ENCODE results near the gene KCNK18.

- TF ChIP-seq, protein P1, sequence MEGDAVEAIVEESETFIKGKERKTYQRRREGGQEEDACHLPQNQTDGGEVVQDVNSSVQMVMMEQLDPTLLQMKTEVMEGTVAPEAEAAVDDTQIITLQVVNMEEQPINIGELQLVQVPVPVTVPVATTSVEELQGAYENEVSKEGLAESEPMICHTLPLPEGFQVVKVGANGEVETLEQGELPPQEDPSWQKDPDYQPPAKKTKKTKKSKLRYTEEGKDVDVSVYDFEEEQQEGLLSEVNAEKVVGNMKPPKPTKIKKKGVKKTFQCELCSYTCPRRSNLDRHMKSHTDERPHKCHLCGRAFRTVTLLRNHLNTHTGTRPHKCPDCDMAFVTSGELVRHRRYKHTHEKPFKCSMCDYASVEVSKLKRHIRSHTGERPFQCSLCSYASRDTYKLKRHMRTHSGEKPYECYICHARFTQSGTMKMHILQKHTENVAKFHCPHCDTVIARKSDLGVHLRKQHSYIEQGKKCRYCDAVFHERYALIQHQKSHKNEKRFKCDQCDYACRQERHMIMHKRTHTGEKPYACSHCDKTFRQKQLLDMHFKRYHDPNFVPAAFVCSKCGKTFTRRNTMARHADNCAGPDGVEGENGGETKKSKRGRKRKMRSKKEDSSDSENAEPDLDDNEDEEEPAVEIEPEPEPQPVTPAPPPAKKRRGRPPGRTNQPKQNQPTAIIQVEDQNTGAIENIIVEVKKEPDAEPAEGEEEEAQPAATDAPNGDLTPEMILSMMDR (IDR thresholded peaks at IDR 0.05; ENCODE audit: insufficient read depth, low read depth, low read length), result no peak
- no peak for TF ChIP-seq EZH2 (IDR thresholded peaks at IDR 0.05; ENCODE audit: insufficient read depth, low read length)
These were observed 7.0 kb downstream of the KCNK18 start for GRCh38 chr10:117204316-117204715.

Data from astrocyte (in vitro differentiated cells and primary cell).